ENCODE measurements around the gene C1QTNF6. TPM values are rescaled to one million over a fixed set of nuclear protein-coding genes. Genes with fewer than 3 reads are reported as not detected.

The C1QTNF6 gene
- total RNA-seq, 2 experiments from 2014 or later: 6.1 to 6.2 TPM

DNA sequence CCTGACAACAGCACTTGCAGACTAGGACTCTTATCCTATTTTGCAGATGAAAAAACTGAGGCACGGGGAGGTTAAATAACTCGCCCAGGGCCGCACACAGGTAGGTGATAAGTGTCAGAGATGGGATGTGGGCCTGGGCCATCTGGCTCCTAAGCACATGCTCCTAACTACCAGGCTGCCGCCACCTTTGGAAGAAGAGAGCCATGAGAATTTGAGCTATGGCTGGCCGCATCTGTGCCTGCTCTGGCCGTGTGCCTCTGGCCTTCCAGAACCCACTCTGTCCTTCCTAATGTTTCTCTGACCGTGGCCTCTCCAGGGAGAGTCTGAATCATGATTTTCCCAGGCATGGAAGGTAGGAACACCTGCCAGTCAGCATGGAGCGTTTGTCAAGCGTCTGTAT is 23.0 kb downstream of the C1QTNF6 start:
- Mint-ChIP-seq H3K4me3 (no peak overlapping the region), H3K27ac (peak overlapping the region; percentile 96), H3K36me3 (ENCODE audit: low read depth) (peaks cover 24% of the 10 kb centered on the region), H3K9me3 (ENCODE audit: insufficient read depth) (peaks cover 5% of the 10 kb centered on the region), H3K4me1 (ENCODE audit: low read depth) (peaks cover 98% of the 10 kb centered on the region), H3K27me3 (ENCODE audit: low read depth) (no peaks in the 10 kb centered on the region)
- ChIA-PET POLR2A (interaction anchor here (0.6 to 7.1 kb wide), 7 partner anchors 16 to 636 kb away, joined by 3 to 67 read pairs (median 16); partner anchors contain the start of genes EIF3D and IL2RB), CTCF (interaction anchor here (0.7 to 9.5 kb wide), 9 partner anchors 8 to 85 kb away, joined by 3 to 280 read pairs (median 11); partner anchors contain the start of genes C1QTNF6 and IL2RB)
- no peak for DNase-seq
- no peak for ATAC-seq

DNA sequence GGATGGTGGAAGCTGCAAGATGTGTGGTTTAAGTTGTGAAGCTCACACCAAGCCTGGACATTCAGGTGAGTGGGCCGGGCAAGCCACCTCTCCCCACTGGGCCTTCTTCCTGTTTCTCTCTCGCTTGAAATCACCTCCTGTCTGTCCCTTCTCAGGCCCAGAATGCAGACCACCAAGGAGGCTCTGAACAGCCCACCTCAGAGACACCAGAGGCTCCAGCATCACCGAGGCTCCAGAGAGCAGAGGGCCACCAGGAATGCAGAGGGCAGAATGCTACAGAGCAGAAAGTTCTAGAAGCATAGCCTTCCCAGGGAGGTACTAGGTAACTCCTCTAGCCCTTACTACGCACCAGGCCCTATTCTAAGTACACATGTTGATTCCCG is 23.6 kb downstream of the C1QTNF6 start:
- Mint-ChIP-seq H3K36me3 (ENCODE audit: low read depth) (peaks cover 18% of the 10 kb centered on the region), H3K9me3 (ENCODE audit: insufficient read depth) (peaks cover 5% of the 10 kb centered on the region), H3K4me3 (peak overlapping the region; percentile 29), H3K27ac (peak overlapping the region; percentile 96), H3K4me1 (ENCODE audit: low read depth) (peaks cover 97% of the 10 kb centered on the region), H3K27me3 (ENCODE audit: low read depth) (no peaks in the 10 kb centered on the region)
- CTCF ChIA-PET: interaction anchor here (0.9 to 9.5 kb wide), 9 partner anchors 14 to 96 kb away, joined by 3 to 280 read pairs (median 11); partner anchors contain the start of genes C1QTNF6 and IL2RB
- POLR2A ChIA-PET: interaction anchor here (1.3 to 7.1 kb wide), 8 partner anchors 15 to 78 kb away, joined by 6 to 100 read pairs (median 16); partner anchors contain the start of gene IL2RB
- no peak for DNase-seq
- no peak for ATAC-seq

DNA sequence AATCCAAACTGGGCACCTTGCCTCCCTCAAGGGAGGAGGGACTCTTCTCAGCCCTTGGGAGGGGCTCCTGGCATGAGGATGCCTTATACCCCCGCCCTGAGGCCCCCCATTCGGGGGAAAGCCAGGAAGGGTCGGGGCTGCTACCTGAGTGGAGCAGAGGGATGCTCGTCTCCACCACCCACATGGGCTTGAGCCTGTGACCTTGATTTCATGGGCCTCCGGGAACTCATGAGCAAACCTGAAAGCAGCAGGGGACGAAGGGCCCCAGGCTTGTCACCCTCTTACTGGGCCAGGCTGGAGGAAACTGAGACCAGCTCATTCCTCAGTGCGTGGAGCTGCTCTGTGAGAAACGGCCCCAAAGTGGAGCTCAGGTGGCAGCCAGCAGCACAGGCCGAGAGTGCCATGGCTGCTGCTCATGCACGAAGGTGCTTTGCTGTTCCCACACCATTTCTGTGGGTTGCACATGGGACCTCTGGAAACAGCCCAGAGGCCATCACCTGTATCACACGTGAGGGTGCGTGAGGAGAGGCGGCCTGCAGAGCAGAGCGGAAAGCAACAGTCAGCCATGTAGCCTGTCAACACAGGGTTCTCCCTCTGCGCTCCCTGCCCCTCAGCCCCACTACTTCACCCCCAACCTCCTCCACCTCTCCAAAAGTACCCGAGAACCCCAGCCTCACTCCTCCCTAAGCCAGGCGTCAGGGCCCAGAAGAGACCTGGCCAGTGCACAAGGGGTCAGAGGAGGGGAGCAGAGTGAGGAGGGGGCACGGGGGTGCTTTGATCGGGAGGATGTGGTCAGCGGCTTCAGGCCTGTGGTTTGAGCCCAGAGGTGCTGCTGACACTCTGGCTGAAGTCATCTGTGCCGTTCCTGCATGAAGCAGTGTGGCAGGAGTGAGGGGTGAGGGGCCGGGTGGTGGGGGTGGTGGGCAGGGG is 24.2 kb downstream of the C1QTNF6 start:
- POLR2A ChIA-PET: interaction anchor here (0.8 to 7.1 kb wide), 9 partner anchors 14 to 84 kb away, joined by 4 to 100 read pairs (median 7); partner anchors contain the start of genes IL2RB and RAC2
- ATAC-seq: peak; percentile 6
- peaks cover 97% of the 10 kb centered on the region for H3K4me1 Mint-ChIP-seq (ENCODE audit: low read depth)
- H3K27me3 Mint-ChIP-seq (ENCODE audit: low read depth): no peaks in the 10 kb centered on the region
- peak overlapping the region; percentile 96 for H3K27ac Mint-ChIP-seq
- CTCF ChIA-PET: interaction anchor here (0.8 to 9.5 kb wide), 9 partner anchors 14 to 96 kb away, joined by 3 to 280 read pairs (median 9); partner anchors contain the start of genes C1QTNF6 and IL2RB
- peak; percentile 69 for DNase-seq
- peak overlapping the region; percentile 38 for H3K4me3 Mint-ChIP-seq
- H3K36me3 Mint-ChIP-seq (ENCODE audit: low read depth): peaks cover 13% of the 10 kb centered on the region
- H3K9me3 Mint-ChIP-seq (ENCODE audit: insufficient read depth): peaks cover 5% of the 10 kb centered on the region

DNA sequence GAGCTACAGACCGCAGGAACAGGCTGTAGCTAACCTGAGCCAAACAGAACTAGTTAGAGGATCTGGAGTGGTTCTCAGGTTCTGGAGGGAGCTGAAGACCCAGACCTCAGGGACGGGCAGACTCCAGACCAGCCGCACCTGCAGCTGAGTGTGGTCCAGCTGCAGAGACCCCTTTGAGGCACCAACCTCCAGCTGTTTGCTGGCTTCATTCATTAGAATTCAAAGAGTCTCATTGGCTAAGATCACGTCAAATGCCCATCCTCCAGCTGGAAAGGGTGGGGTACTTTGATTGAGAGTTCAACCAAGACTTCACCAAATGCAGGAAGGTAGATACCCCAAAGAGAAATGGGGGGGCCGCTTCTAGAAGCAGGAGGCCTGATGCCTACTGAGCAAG is 25.0 kb downstream of the C1QTNF6 start:
- Mint-ChIP-seq H3K36me3 (ENCODE audit: low read depth) (peaks cover 7% of the 10 kb centered on the region), H3K4me3 (peak overlapping the region; percentile 49), H3K9me3 (ENCODE audit: insufficient read depth) (peaks cover 5% of the 10 kb centered on the region), H3K27ac (peak overlapping the region; percentile 96), H3K4me1 (ENCODE audit: low read depth) (peaks cover 95% of the 10 kb centered on the region), H3K27me3 (ENCODE audit: low read depth) (no peaks in the 10 kb centered on the region)
- DNase-seq (no peak), ATAC-seq (no peak)
- ChIA-PET CTCF (interaction anchor here (0.8 to 9.5 kb wide), 13 partner anchors 13 to 439 kb away, joined by 3 to 280 read pairs (median 4); partner anchors contain the start of genes C1QTNF6 and IL2RB), POLR2A (interaction anchor here (0.8 to 7.1 kb wide), 9 partner anchors 13 to 84 kb away, joined by 4 to 100 read pairs (median 7); partner anchors contain the start of genes IL2RB and RAC2)

DNA sequence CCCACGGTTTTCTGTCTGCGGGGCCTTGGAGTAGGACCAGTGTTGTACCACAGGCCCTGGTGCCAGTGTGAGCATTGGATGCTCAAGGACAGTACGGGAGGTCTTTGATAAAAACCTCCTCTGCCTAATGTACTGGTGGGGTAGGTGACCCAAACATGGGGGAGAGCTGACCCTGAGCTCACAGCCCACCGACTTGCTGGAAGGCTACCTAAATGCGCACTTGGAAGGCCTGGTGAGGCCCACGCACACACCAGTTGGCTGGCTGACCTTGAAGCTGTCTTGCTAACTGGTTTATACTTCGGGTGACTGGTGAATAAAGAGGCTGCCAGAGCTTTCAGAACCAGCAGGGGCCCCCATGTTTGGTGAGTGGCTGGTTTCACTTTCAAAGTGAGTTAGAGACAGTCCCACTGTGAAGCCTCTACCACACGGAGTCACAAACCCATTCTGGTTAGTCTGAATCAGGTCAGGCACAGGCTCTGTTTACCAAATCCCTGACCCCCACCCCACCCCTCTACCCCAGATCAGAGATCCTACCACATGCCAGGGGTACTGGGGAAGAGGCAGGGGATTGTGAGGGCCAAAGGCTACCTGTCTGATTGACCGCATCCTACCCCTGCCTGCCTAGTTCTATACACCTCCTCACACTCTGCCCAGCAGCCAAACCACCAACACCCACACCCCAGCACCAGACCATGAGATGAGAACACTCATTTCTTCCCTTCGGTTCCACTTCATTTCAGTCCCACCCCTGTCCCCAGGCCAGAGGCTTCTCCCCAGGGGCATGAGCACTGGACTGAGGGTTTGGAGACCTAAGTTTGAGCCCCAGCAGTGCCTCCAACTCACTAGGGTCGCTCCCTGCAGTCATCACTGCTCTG is 25.6 kb downstream of the C1QTNF6 start:
- Mint-ChIP-seq H3K4me1 (ENCODE audit: low read depth) (peaks cover 95% of the 10 kb centered on the region), H3K4me3 (peak overlapping the region; percentile 49), H3K36me3 (ENCODE audit: low read depth) (peaks cover 4% of the 10 kb centered on the region), H3K27ac (peak overlapping the region; percentile 96), H3K9me3 (ENCODE audit: insufficient read depth) (peaks cover 5% of the 10 kb centered on the region), H3K27me3 (ENCODE audit: low read depth) (no peaks in the 10 kb centered on the region)
- ATAC-seq (peak; percentile 80), DNase-seq (peak; percentile 91)
- POLR2A ChIA-PET: interaction anchor here (0.8 to 7.1 kb wide), 13 partner anchors 13 to 83 kb away, joined by 4 to 100 read pairs (median 6); partner anchors contain the start of genes C1QTNF6, IL2RB and RAC2
- CTCF ChIA-PET: interaction anchor here (0.6 to 9.5 kb wide), 21 partner anchors 8 to 440 kb away, joined by 3 to 280 read pairs (median 4); partner anchors contain the start of genes C1QTNF6, IFT27 and IL2RB

DNA sequence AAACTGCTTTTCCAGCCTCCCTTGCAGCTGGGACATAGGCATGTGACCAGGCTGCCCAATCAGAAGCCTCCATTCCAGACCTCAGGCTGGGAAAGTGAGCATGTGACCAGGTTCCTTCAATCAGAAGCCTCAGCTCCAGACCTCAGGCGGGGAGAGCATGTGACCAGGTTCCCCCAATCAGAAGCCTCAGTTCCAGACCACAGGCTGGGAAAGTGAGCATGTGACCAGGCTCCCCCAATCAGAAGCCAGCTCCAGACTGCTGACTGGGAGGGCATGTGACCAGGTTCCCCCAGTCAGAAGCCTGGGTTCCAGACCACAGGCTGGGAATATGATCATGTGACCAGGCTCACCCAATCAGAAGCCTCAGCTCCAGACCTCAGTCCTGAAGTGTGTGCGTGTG is 26.6 kb downstream of the C1QTNF6 start:
- ATAC-seq (no peak), DNase-seq (peak; percentile 66)
- H3K9me3 Mint-ChIP-seq (ENCODE audit: insufficient read depth): peaks cover 5% of the 10 kb centered on the region
- no peaks in the 10 kb centered on the region for H3K27me3 Mint-ChIP-seq (ENCODE audit: low read depth)
- CTCF ChIA-PET: interaction anchor here (0.8 to 9.5 kb wide), 14 partner anchors 9 to 385 kb away, joined by 3 to 280 read pairs (median 6); partner anchors contain the start of genes C1QTNF6, IFT27 and IL2RB
- H3K4me1 Mint-ChIP-seq (ENCODE audit: low read depth): peaks cover 91% of the 10 kb centered on the region
- POLR2A ChIA-PET: interaction anchor here (0.6 to 7.1 kb wide), 11 partner anchors 12 to 83 kb away, joined by 3 to 100 read pairs (median 6); partner anchors contain the start of genes C1QTNF6, IL2RB and RAC2
- H3K27ac Mint-ChIP-seq: peak overlapping the region; percentile 96
- peak overlapping the region; percentile 49 for H3K4me3 Mint-ChIP-seq
- H3K36me3 Mint-ChIP-seq (ENCODE audit: low read depth): peaks cover 4% of the 10 kb centered on the region

DNA sequence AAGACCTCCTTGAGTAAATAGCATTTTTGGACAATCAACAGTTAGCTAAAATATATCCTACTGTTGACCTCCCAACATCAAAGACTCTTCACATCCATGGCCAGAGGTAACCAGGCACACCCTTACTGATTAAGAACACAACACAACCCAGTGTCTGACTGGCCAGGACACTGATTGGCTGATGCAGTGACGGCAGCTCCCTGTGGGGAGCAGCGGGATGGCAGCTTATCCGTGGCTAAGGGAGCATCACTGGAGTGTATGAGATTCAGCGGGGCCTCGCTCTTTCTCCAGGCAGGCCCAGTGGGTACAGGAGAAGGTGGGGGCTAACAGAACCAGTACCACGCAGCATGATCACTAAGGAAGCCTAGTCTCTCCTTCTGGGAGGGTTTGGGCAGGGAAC is 28.0 kb downstream of the C1QTNF6 start:
- no peak overlapping the region for H3K4me3 Mint-ChIP-seq
- CTCF ChIA-PET: interaction anchor here (0.9 to 9.5 kb wide), 3 partner anchors 10 to 82 kb away, joined by 3 to 280 read pairs (median 132); partner anchors contain the start of genes C1QTNF6 and IL2RB

DNA sequence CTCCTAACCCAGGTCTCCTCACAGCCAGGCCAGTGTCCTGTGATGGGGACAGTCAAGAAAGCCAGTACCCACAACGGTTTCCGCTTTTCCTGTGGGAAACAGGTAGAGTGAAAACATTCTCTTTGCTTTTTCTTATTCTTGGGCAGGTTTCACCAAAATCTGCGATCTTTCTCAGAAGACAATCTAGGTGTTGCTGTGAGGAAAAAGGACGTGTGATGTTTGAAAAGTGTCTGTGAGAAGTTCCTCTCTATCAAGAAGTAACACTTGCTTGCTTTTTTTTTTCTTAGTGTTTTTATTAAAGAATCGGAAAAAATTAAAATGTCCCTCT is 29.1 kb downstream of the C1QTNF6 start:
- ChIA-PET CTCF (no interaction called here), POLR2A (no interaction called here)
- Mint-ChIP-seq H3K27me3 (ENCODE audit: low read depth) (no peaks in the 10 kb centered on the region), H3K4me3 (no peak overlapping the region), H3K4me1 (ENCODE audit: low read depth) (peaks cover 79% of the 10 kb centered on the region), H3K27ac (no peak overlapping the region), H3K9me3 (ENCODE audit: insufficient read depth) (peaks cover 5% of the 10 kb centered on the region), H3K36me3 (ENCODE audit: low read depth) (peaks cover 4% of the 10 kb centered on the region)
- no peak for ATAC-seq
- no peak for DNase-seq

More for the DNA sequence above, 28.0 kb downstream of the C1QTNF6 start:
- no peak for ATAC-seq
- Mint-ChIP-seq H3K9me3 (ENCODE audit: insufficient read depth) (peaks cover 5% of the 10 kb centered on the region), H3K27me3 (ENCODE audit: low read depth) (no peaks in the 10 kb centered on the region), H3K36me3 (ENCODE audit: low read depth) (peaks cover 4% of the 10 kb centered on the region), H3K4me1 (ENCODE audit: low read depth) (peaks cover 90% of the 10 kb centered on the region), H3K27ac (peak overlapping the region; percentile 67)
- POLR2A ChIA-PET: no interaction called here
- no peak for DNase-seq

DNA sequence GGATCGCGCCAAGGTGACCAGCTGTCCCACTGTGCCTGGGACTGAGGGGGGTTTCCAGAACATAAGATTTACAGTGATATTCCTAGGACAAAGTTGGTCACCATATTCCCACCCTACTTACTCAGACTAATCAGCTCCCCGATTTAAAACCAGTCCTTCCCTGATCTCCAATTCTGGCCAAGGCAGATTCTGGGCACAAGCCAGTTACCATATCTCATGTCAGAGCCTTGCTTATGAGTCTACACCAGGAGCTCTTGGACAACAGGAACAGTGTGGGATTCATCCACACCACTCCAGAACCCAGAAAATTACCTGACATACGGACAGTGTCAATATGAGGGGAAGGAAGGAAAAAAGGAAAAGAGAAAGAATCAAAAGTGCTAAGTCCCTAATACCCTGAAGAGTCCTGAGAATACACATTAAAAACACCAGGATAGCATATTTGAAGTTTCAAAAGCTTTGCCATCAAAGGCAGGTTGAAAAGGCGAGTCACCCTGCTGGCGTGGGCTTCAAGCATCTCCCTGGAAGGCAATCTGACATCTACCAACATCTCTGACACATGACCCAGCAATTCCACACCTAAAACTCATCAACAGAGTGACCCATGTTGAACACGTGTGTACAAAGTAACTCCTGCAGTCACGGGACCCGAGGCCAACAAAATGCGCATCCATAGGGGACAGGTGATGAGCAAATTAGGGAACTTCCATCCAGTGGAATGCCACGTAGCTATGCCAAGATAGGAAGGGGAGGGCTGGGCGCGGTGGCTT is 30.3 kb downstream of the C1QTNF6 start:
- Mint-ChIP-seq H3K36me3 (ENCODE audit: low read depth) (peaks cover 4% of the 10 kb centered on the region), H3K4me1 (ENCODE audit: low read depth) (peaks cover 67% of the 10 kb centered on the region), H3K27ac (no peak overlapping the region), H3K4me3 (no peak overlapping the region), H3K27me3 (ENCODE audit: low read depth) (no peaks in the 10 kb centered on the region), H3K9me3 (ENCODE audit: insufficient read depth) (peaks cover 5% of the 10 kb centered on the region)
- DNase-seq: no peak
- ChIA-PET POLR2A (interaction anchor here (1.3 kb wide), 1 partner anchor 86 kb away, joined by 5 read pairs; the partner anchor contains the start of gene RAC2), CTCF (interaction anchor here (0.8 to 2.3 kb wide), 4 partner anchors 9 to 42 kb away, joined by 3 to 10 read pairs (median 6); no protein-coding TSS in a partner anchor)
- no peak for ATAC-seq
